HG02870 (cell line): ENCODE results near the gene JPT1.

Experiments used
- ATAC-seq: cut with Tn5 transposase; IDR thresholded peaks from one replicate; pipeline ENCODE4 v1.9.1; 2021; ENCODE audit warnings: mild to moderate bottlenecking, moderate library complexity; ENCODE audit not compliant: unreplicated experiment

The JPT1 gene

GRCh38 chr17:75109407-75110233, 44.7 kb downstream of the JPT1 start, which contains the start of gene ARMC7:
Gene ARMC7, plus strand, starts transcription at chr17:75109969. Its CDS starts 320 bp downstream, at chr17:75110289.
- ATAC-seq: peak; percentile 50

- no peak for ATAC-seq
Observed at GRCh38 chr17:75109046-75109406, 45.3 kb downstream of the JPT1 start.

GRCh38 chr17:75108193-75108592, 46.1 kb downstream of the JPT1 start:
- ATAC-seq: no peak

- no peak for ATAC-seq
Observed at GRCh38 chr17:75105126-75106080, 48.9 kb downstream of the JPT1 start.

- ATAC-seq: no peak
Observed at GRCh38 chr17:75103601-75104554, 50.4 kb downstream of the JPT1 start.

- ATAC-seq: no peak
Observed at GRCh38 chr17:75102385-75102821, 51.9 kb downstream of the JPT1 start.

GRCh38 chr17:75099881-75100595, 54.3 kb downstream of the JPT1 start:
- ATAC-seq: no peak

- no peak for ATAC-seq
Observed at GRCh38 chr17:75098861-75099260, 55.5 kb downstream of the JPT1 start.

GRCh38 chr17:75097865-75098264, 56.4 kb downstream of the JPT1 start:
- ATAC-seq: no peak

GRCh38 chr17:75096082-75096625, 58.2 kb downstream of the JPT1 start:
- ATAC-seq: no peak

- ATAC-seq: no peak
Observed at GRCh38 chr17:75094871-75095399, 59.4 kb downstream of the JPT1 start.

GRCh38 chr17:75093548-75094158, 60.7 kb downstream of the JPT1 start:
- ATAC-seq: no peak

GRCh38 chr17:75091855-75092327, 62.4 kb downstream of the JPT1 start:
- ATAC-seq: no peak

- no peak for ATAC-seq
Observed at GRCh38 chr17:75090871-75091854, 63.1 kb downstream of the JPT1 start.

- ATAC-seq: peak; percentile 22
Observed at GRCh38 chr17:75088465-75089417, 65.6 kb downstream of the JPT1 start.
